Mucosa of descending colon (tissue), 3 donors: ENCODE data around the gene FCN3. TPM values are rescaled to one million over a fixed set of nuclear protein-coding genes. Genes with fewer than 3 reads are reported as not detected.
A peak's percentile ranks its signal among the peaks of the same experiment; 100 is the strongest.

Experiments used
- ATAC-seq: fragments of 200-7000 bp; cut with Tn5 transposase; one replicate; pipeline ENCODE4 v1.9.1; 2020; ENCODE audit warnings: mild to moderate bottlenecking, moderate library complexity
- DNase-seq, 3 donors: peaks; one replicate each; pipeline ENCODE4 v3.0.0-alpha.2; 2020
- H3K36me3 ChIP-seq: fragments of 200-600 bp; one replicate; pipeline ENCODE4 v1.8.0; 2021; ENCODE audit warnings: low read depth, mild to moderate bottlenecking
- H3K4me1 ChIP-seq: fragments of 200-600 bp; one replicate; pipeline ENCODE4 v1.8.0; 2021; ENCODE audit warnings: low read depth, mild to moderate bottlenecking
- H3K4me3 ChIP-seq: fragments of 200-600 bp; one replicate; pipeline ENCODE4 v1.8.0; 2021; ENCODE audit warnings: mild to moderate bottlenecking
- H3K9me3 ChIP-seq: fragments of 200-600 bp; one replicate; pipeline ENCODE4 v1.8.0; 2021; ENCODE audit warnings: mild to moderate bottlenecking
- CTCF ChIP-seq: fragments of 200-600 bp; IDR thresholded peaks from one replicate; pipeline ENCODE4 v1.8.0; 2022; ENCODE audit warnings: antibody characterized with exemption, mild to moderate bottlenecking
- intact Hi-C, 2 donors: fragments of 100-400 bp; cut with DNase I in 1 of 2; cut with micrococcal nuclease in 1 of 2; formaldehyde crosslinking; loops; one replicate each; pipeline versions ENCODE4 v1.11.0 to v1.11.1; 2022; cut with DNase I, micrococcal nuclease
- total RNA-seq, 3 donors: library from RNA; stranded (reverse); fragmentation: NEBNext Ultra II Directional in 2 of 3; extraction: Animal tissue kit (Norgen Biotek cat#: 25700) in 2 of 3; gene quantifications; one replicate each; pipeline versions ENCODE4 v1.2.1 to v1.2.4, GENCODE V29; 2021 to 2023
- donor health status: DM: no; HTN: no; CAD: no; lungs with moderate emphysema.
- donor health status: DM: no; HTN: no; CAD: no.
- donor health status: DM: no; HTN: yes; CAD: no.

The FCN3 gene
- total RNA-seq, 3 donors from 2014 or later = 0.60 to 0.79 TPM; not detected in 1

GRCh38 chr1:27355683-27356082 lies 18.9 kb downstream of the FCN3 start:
- Histone ChIP-seq H3K9me3 (no peaks in the 10 kb centered on the region), H3K4me1 (peaks cover 15% of the 10 kb centered on the region), H3K4me3 (no peak overlapping the region), H3K36me3 (no peaks in the 10 kb centered on the region)
- TF ChIP-seq CTCF = no peak
- ATAC-seq (no peak), DNase-seq (no peak)
- intact Hi-C loops = loop anchor here in 1 of 2 donors (5.0 kb wide), 1 partner anchor 37 kb away; the partner anchor contains the start of gene GPR3

GRCh38 chr1:27353629-27354028 lies 21.0 kb downstream of the FCN3 start:
- H3K9me3 ChIP-seq = no peaks in the 10 kb centered on the region
- no peaks in the 10 kb centered on the region for H3K36me3 ChIP-seq
- H3K4me3 ChIP-seq = no peak overlapping the region
- intact Hi-C loops = no loop called here
- peaks cover 35% of the 10 kb centered on the region for H3K4me1 ChIP-seq
- DNase-seq (peak in 1 of 3 donors; percentile 48), ATAC-seq (no peak)
- TF ChIP-seq CTCF = no peak

- Histone ChIP-seq H3K36me3 (no peaks in the 10 kb centered on the region), H3K9me3 (no peaks in the 10 kb centered on the region), H3K4me3 (no peak overlapping the region), H3K4me1 (peaks cover 36% of the 10 kb centered on the region)
- no peak for TF ChIP-seq CTCF
- no peak for ATAC-seq
- intact Hi-C loops = no loop called here
- DNase-seq = peak in 1 of 3 donors; percentile 45
Measured at GRCh38 chr1:27353166-27353565, 21.5 kb downstream of the FCN3 start.

- Histone ChIP-seq H3K4me3 (no peak overlapping the region), H3K9me3 (no peaks in the 10 kb centered on the region), H3K4me1 (peaks cover 27% of the 10 kb centered on the region), H3K36me3 (no peaks in the 10 kb centered on the region)
- ATAC-seq (no peak), DNase-seq (no peak)
- no peak for TF ChIP-seq CTCF
- intact Hi-C loops = no loop called here
Measured at GRCh38 chr1:27351541-27352107, 23.0 kb downstream of the FCN3 start.

GRCh38 chr1:27350663-27351540 lies 23.7 kb downstream of the FCN3 start:
- Histone ChIP-seq H3K9me3 (no peaks in the 10 kb centered on the region), H3K4me1 (peaks cover 27% of the 10 kb centered on the region), H3K36me3 (no peaks in the 10 kb centered on the region), H3K4me3 (no peak overlapping the region)
- intact Hi-C loops = no loop called here
- DNase-seq (peak in 2 of 3 donors; percentile 64 to 71), ATAC-seq (peak; percentile 14)
- TF ChIP-seq CTCF = no peak
